Measurements from ENCODE around the gene ETHE1. TPM values are rescaled to one million over a fixed set of nuclear protein-coding genes. Genes with fewer than 3 reads are reported as not detected.

The ETHE1 gene
- total RNA-seq, 2 experiments from 2014 or later, result 90.7 to 91.1 TPM

DNA sequence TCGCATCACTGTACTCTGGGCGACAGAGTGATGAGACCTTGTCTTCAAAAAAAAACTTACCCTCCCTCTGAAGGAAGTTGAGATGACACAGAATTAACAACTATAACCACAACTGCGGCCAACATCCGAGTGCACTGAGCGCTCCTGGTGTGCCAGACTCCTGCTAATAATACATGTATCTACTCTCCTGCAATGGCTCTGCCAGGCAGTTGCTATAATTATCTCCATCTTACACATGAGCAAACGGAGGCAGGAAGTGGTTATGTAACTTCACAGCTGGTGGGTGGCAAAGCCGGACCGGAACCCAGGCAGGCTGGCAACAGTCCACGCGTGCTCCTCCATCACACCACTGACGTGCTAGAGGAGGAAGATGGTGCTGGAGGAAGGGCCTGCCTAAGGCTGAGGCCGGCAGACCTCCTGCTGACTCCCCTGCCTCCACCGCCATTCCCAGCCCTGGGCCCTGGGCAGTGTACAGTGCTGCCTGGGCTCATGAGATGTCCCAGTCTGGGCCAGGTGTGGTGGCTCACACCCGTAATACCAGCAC, 35.8 kb upstream of the ETHE1 start:
- POLR2A ChIA-PET, result interaction anchor here (0.6 to 2.3 kb wide), 7 partner anchors 9 to 191 kb away, joined by 3 to 11 read pairs (median 4); partner anchors contain the start of genes PINLYP, XRCC1, ZNF575 and ZNF576
- peak overlapping the region; percentile 54 for H3K4me3 Mint-ChIP-seq
- H3K4me1 Mint-ChIP-seq, result peaks cover 45% of the 10 kb centered on the region
- CTCF ChIA-PET, result interaction anchor here (1.4 to 14.8 kb wide), 2 partner anchors 7 to 33 kb away, joined by 8 to 208 read pairs; partner anchors contain the start of genes IRGQ and ZNF576
- peak; percentile 85 for DNase-seq
- peak overlapping the region; percentile 99 for H3K27ac Mint-ChIP-seq
- H3K9me3 Mint-ChIP-seq, result no peaks in the 10 kb centered on the region
- no peaks in the 10 kb centered on the region for H3K27me3 Mint-ChIP-seq
- H3K36me3 Mint-ChIP-seq (ENCODE audit: low read depth), result peaks cover 35% of the 10 kb centered on the region

DNA sequence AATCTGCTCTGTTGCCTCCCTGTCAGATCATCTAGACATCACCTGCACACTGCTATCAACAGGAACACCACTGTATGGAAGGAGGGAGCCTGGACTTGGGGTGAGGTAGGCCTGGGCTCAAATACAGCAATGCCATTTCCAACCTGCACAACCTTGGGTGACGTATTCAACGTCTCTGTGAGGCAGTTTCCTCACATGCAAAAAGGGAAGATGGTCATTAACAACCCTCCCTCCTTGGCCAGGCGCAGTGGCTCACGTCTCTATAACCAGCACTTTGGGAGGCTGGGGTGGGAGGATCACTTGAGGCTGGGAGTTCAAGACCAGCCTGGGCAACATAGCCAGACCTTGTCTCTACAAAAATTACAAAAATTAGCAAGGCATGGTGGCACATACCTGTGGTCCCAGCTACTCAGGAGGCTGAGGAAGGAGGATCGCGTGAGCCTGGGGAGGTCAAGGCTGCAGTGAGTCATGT, 35.3 kb upstream of the ETHE1 start:
- no peaks in the 10 kb centered on the region for H3K27me3 Mint-ChIP-seq
- ChIA-PET CTCF (interaction anchor here (0.7 to 14.8 kb wide), 2 partner anchors 10 to 34 kb away, joined by 3 to 208 read pairs; partner anchors contain the start of genes IRGQ and ZNF576), POLR2A (interaction anchor here (1.1 to 2.3 kb wide), 5 partner anchors 9 to 33 kb away, joined by 3 to 11 read pairs (median 4); partner anchors contain the start of genes PINLYP, XRCC1 and ZNF575)
- DNase-seq, result no peak
- H3K36me3 Mint-ChIP-seq (ENCODE audit: low read depth), result peaks cover 35% of the 10 kb centered on the region
- H3K9me3 Mint-ChIP-seq, result no peaks in the 10 kb centered on the region
- peaks cover 45% of the 10 kb centered on the region for H3K4me1 Mint-ChIP-seq
- peak overlapping the region; percentile 99 for H3K27ac Mint-ChIP-seq
- peak overlapping the region; percentile 54 for H3K4me3 Mint-ChIP-seq

DNA sequence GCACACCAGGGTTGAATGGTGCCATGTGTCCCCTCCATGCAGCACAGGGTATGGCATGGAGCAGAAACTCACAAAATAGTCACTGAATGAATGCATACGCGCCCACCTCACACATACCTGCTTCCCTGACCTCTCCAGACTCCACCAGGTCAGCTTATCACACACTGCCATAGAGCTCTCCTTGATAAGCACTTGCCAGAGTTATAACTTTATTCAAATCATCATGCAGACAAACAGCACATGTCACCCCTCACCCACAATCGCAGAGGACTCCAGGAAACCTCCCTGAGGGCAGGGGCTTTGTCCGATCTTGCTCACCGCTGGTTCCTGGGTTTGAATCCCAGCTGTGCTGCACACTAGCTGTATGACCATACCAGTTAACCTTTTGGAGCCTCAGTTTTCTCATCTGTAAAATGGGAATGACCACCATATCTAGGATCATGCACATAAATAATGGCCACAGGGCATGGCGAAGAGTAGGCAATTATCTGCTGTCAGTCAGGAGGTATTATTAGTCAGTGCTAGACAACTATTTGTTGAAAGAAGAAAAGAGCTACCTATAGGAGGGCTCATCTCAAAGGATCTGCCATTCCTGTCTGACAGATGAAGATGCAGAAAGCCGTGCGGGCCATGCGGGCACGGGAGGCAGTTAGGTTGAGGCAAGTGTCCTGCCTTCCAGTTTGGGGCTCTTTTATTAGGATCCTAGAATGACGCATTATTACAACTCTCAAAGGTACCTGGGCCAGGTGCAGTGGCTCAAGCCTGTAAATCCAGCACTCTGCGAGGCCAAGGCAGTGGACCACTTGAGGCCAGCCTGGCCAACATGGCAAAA, 34.4 kb upstream of the ETHE1 start:
- H3K27me3 Mint-ChIP-seq, result no peaks in the 10 kb centered on the region
- H3K4me1 Mint-ChIP-seq, result peaks cover 42% of the 10 kb centered on the region
- peak overlapping the region; percentile 99 for H3K27ac Mint-ChIP-seq
- no peak for DNase-seq
- ChIA-PET CTCF (interaction anchor here (0.6 to 14.8 kb wide), 5 partner anchors 9 to 114 kb away, joined by 3 to 208 read pairs (median 3); partner anchors contain the start of genes IRGQ and ZNF576), POLR2A (interaction anchor here (1.1 to 1.7 kb wide), 3 partner anchors 13 to 34 kb away, joined by 3 to 11 read pairs (median 3); no protein-coding TSS in a partner anchor)
- no peak overlapping the region for H3K4me3 Mint-ChIP-seq
- peaks cover 35% of the 10 kb centered on the region for H3K36me3 Mint-ChIP-seq (ENCODE audit: low read depth)
- no peaks in the 10 kb centered on the region for H3K9me3 Mint-ChIP-seq

DNA sequence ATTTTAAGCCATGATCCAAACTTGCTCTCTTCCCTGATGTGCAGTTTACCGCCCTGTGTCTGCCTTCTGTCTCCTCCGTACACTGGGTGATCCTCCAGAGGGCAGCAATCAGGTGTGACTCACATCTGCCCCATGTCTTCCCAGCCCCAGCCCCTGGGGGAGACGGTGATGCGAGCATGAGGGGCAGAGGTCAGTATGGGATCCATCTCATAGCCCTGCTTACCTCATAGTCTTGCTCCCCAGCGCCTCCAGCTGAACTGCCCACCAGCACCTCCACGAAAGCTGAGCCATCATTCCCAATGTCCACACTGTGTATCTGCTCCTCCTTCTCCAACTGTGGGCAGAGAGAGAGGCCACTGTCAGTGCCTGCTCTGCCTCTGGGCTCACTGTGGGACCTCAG, 33.7 kb upstream of the ETHE1 start:
- H3K4me1 Mint-ChIP-seq, result peaks cover 42% of the 10 kb centered on the region
- peaks cover 35% of the 10 kb centered on the region for H3K36me3 Mint-ChIP-seq (ENCODE audit: low read depth)
- H3K27ac Mint-ChIP-seq, result peak overlapping the region; percentile 99
- CTCF ChIA-PET, result interaction anchor here (1.0 to 14.8 kb wide), 2 partner anchors 35 to 114 kb away, joined by 3 to 208 read pairs; partner anchors contain the start of genes IRGQ and ZNF576
- no peaks in the 10 kb centered on the region for H3K27me3 Mint-ChIP-seq
- no peak overlapping the region for H3K4me3 Mint-ChIP-seq
- DNase-seq, result no peak
- H3K9me3 Mint-ChIP-seq, result no peaks in the 10 kb centered on the region
- POLR2A ChIA-PET, result interaction anchor here (1.1 kb wide), 1 partner anchor 14 kb away, joined by 3 read pairs; no protein-coding TSS in a partner anchor

DNA sequence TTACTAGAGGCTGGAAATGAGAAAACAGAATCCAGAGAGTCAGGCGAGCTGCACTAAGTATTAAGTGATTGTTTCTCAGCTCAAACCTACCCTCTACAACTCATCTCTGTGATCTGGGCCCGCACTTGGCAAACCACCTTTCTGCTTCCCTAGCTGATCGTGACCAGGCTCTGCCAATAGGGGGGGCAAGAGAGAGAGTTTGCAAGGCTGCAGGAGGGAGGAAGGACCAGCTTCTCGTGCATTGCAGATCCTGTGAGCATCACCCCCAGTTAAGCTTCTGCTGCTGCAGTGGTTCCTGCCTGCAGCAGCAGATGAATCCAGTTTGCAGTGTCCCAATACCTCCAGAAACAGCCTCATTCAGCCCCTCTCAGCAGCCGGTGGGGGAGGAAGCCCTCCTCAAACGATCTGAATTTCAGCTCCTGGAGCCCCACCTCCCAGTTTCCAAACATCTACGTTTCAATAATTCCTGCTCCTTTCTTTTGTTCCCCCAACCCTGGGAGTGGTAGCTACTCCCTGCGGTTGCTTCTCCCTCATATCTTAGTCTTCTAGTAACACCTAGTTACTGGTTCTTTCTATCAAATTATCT, 28.3 kb upstream of the ETHE1 start:
- peak; percentile 86 for DNase-seq
- Mint-ChIP-seq H3K36me3 (ENCODE audit: low read depth) (peaks cover 27% of the 10 kb centered on the region), H3K27ac (peak overlapping the region; percentile 1), H3K4me1 (peaks cover 10% of the 10 kb centered on the region), H3K9me3 (no peaks in the 10 kb centered on the region), H3K27me3 (no peaks in the 10 kb centered on the region), H3K4me3 (no peak overlapping the region)
- CTCF ChIA-PET, result interaction anchor here (0.5 to 14.8 kb wide), 34 partner anchors 8 to 191 kb away, joined by 3 to 208 read pairs (median 5); partner anchors contain the start of genes IRGQ, PHLDB3, PINLYP and XRCC1
- POLR2A ChIA-PET, result interaction anchor here (0.8 to 2.4 kb wide), 11 partner anchors 12 to 200 kb away, joined by 3 to 20 read pairs (median 5); partner anchors contain the start of genes IRGQ, PINLYP, SMG9 and XRCC1

DNA sequence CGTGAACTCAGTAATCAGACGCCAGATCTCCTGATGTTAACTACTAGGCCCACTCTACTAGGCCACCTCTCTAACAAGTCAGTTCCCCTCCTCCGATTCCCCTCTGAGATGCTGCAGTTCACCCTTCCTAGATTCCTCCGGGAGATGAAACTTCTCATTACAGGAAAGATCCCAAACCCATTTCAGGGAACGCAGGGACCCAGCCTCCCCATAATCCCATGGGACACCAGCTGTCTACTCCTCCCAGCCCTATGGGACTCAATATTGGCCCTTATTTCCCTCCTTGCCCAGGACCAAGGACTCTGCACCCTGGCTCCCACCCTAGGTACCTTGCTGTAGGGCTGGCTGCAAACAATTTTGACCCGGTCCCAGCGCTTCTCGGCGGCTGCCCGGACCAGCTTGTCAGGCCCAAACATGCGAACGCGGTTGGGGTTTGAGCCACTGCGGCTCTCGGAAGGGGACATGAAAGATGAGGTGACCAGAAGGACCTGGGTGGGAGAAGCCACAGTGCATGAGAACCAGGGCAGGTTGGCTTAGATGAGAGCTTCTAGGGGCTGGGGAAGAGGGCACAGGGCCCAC, 27.4 kb upstream of the ETHE1 start:
- POLR2A ChIA-PET, result interaction anchor here (0.8 to 2.2 kb wide), 10 partner anchors 11 to 201 kb away, joined by 3 to 20 read pairs (median 4); partner anchors contain the start of genes IRGQ, PINLYP, SMG9 and XRCC1
- DNase-seq, result no peak
- CTCF ChIA-PET, result interaction anchor here (0.9 to 14.8 kb wide), 28 partner anchors 9 to 192 kb away, joined by 3 to 208 read pairs (median 6); partner anchors contain the start of genes IRGQ, PINLYP, XRCC1 and ZNF428
- no peak overlapping the region for H3K27ac Mint-ChIP-seq
- peaks cover 29% of the 10 kb centered on the region for H3K36me3 Mint-ChIP-seq (ENCODE audit: low read depth)
- no peaks in the 10 kb centered on the region for H3K27me3 Mint-ChIP-seq
- no peak overlapping the region for H3K4me3 Mint-ChIP-seq
- no peaks in the 10 kb centered on the region for H3K9me3 Mint-ChIP-seq
- peaks cover 8% of the 10 kb centered on the region for H3K4me1 Mint-ChIP-seq

DNA sequence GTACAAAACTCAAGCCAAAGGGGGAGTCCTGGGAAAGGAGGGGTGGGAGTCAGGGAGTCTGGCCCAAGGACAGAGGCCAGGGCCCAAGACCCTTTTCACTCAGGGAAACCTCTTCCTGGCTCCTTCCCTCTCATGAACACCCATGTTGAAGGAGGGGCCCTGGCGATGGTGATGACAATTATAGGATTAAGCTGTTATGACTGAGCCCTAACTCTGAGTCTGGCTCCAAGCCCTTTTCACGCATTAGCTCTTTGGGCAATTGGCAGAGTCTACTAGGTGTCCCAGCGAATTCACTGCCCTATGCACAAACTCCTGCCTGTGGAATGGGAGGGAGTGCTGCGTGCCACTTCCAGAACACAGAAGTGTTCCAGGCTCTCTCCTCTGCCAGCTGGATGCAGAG, 26.7 kb upstream of the ETHE1 start:
- peaks cover 28% of the 10 kb centered on the region for H3K36me3 Mint-ChIP-seq (ENCODE audit: low read depth)
- no peaks in the 10 kb centered on the region for H3K27me3 Mint-ChIP-seq
- H3K9me3 Mint-ChIP-seq, result no peaks in the 10 kb centered on the region
- ChIA-PET CTCF (interaction anchor here (2.9 to 14.8 kb wide), 3 partner anchors 21 to 42 kb away, joined by 19 to 208 read pairs (median 22); partner anchors contain the start of genes IRGQ, PINLYP, XRCC1 and ZNF576), POLR2A (interaction anchor here (1.2 to 1.9 kb wide), 2 partner anchors 20 to 42 kb away, joined by 3 to 6 read pairs; partner anchors contain the start of genes IRGQ and ZNF575)
- no peak overlapping the region for H3K4me3 Mint-ChIP-seq
- H3K27ac Mint-ChIP-seq, result no peak overlapping the region
- no peak for DNase-seq
- H3K4me1 Mint-ChIP-seq, result peaks cover 8% of the 10 kb centered on the region

DNA sequence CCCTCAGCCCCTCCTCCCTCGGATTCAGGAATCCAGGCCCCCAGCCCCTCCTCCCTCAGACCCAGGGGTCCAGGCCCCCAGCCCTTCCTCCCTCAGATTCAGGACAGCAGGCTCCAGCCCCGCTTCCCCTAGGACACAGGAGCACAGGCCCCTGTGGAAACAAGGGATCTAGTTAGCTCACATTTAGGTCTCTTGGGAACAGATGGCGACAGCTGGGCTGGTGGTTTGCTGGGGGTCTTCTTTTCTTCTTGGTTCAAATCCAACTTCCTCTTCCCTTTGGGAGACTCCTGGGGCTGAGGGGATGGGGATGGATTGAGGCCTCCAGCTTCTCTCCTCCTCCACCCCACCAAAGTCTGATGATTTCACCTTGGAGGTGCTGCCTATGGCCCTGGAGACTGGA, 25.6 kb upstream of the ETHE1 start:
- Mint-ChIP-seq H3K4me3 (no peak overlapping the region), H3K27ac (no peak overlapping the region), H3K36me3 (ENCODE audit: low read depth) (peaks cover 26% of the 10 kb centered on the region), H3K4me1 (peaks cover 8% of the 10 kb centered on the region), H3K27me3 (no peaks in the 10 kb centered on the region), H3K9me3 (no peaks in the 10 kb centered on the region)
- ChIA-PET CTCF (interaction anchor here (3.5 to 14.8 kb wide), 2 partner anchors 24 to 43 kb away, joined by 19 to 208 read pairs; partner anchors contain the start of genes IRGQ and ZNF576), POLR2A (interaction anchor here (1.9 kb wide), 1 partner anchor 43 kb away, joined by 6 read pairs; the partner anchor contains the start of gene IRGQ)
- DNase-seq, result no peak

DNA sequence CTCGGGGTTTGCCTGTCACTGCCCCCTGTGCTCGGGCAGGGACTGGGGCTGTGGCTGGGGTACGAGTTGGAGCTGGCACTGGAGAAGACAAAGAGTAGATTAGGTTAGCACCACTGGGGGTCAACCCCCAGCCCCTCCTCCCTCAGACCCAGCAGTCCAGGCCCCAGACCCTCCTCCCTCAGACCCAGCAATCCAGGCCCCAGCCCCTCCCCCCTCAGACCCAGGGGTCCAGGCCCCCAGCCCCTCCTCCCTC, 25.1 kb upstream of the ETHE1 start:
- Mint-ChIP-seq H3K9me3 (no peaks in the 10 kb centered on the region), H3K4me3 (no peak overlapping the region), H3K4me1 (peaks cover 8% of the 10 kb centered on the region), H3K36me3 (ENCODE audit: low read depth) (peaks cover 26% of the 10 kb centered on the region), H3K27me3 (no peaks in the 10 kb centered on the region), H3K27ac (no peak overlapping the region)
- POLR2A ChIA-PET, result no interaction called here
- DNase-seq, result no peak
- CTCF ChIA-PET, result interaction anchor here (0.6 to 14.8 kb wide), 2 partner anchors 10 to 44 kb away, joined by 3 to 208 read pairs; partner anchors contain the start of genes IRGQ and ZNF576

DNA sequence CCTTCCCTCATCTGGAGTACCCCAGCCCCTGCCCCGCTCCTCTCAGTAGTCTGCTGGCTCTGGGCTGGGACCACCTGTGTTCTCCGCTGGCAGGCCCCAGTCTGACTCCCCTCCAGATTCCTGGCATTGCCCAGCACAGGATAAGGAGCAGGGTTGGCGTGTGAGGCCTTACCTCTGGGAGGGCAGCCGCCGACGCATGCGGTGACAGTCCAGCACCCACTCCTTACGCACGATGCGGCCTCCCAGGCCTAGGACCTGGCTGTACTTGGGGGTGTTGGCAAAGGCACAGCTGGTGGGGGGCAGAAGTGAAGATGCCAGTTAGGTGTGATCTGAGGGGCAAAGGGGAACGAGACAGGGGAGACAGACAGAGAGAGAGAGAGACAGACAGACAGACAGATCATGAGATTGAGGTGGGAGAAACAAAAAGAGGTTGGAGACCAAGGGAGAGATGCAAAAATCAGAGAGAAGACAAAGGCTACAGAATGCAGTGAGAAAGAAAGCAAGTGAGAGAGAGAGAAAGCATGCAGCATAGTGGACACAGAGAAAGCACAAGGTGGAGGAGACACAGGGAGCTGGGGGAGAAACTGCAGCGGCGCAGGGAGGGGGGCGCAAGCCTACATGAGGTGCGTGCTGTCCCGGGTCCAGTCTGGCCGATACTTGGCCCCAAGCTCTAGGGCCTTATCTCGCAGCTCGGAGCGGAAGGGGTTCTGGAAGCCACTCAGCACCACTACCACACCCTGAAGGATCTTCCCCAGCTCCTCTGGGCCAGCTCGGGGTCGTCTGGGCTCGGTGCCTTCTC, 24.6 kb upstream of the ETHE1 start:
- Mint-ChIP-seq H3K27me3 (no peaks in the 10 kb centered on the region), H3K27ac (no peak overlapping the region), H3K4me1 (peaks cover 8% of the 10 kb centered on the region), H3K36me3 (ENCODE audit: low read depth) (peaks cover 26% of the 10 kb centered on the region), H3K9me3 (no peaks in the 10 kb centered on the region), H3K4me3 (no peak overlapping the region)
- no peak for DNase-seq
- CTCF ChIA-PET, result interaction anchor here (0.6 to 14.8 kb wide), 2 partner anchors 10 to 44 kb away, joined by 3 to 208 read pairs; partner anchors contain the start of genes IRGQ and ZNF576
- POLR2A ChIA-PET, result no interaction called here

DNA sequence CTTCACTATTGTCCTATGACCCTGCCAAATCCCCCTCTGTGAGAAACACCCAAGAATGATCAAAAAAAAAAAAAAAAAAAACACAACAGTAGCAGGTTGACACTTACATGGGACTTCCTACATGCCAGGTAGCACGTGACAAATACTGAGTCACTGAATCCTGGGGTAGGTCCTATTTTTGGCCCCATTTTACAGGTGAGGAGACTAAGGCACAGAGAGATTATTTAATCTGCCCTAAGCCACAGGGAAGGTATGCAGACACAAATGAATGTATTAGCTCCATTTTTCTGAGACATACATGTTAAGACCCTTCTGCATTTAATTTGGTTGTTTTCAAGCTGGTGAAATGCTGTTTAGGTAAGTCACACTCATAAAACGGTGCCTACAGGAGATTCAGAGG, 21.7 kb upstream of the ETHE1 start:
- DNase-seq, result no peak
- Mint-ChIP-seq H3K36me3 (ENCODE audit: low read depth) (peaks cover 32% of the 10 kb centered on the region), H3K4me3 (no peak overlapping the region), H3K4me1 (no peaks in the 10 kb centered on the region), H3K9me3 (no peaks in the 10 kb centered on the region), H3K27me3 (no peaks in the 10 kb centered on the region), H3K27ac (no peak overlapping the region)
- CTCF ChIA-PET, result interaction anchor here (0.7 to 2.2 kb wide), 2 partner anchors 13 to 46 kb away, joined by 3 to 8 read pairs; partner anchors contain the start of gene IRGQ
- POLR2A ChIA-PET, result no interaction called here

Data from activated CD4-positive, alpha-beta memory T cell treated with anti-CD3 and anti-CD28 coated beads, Interleukin-2, amount 10 ng/mL, durations not matched to agents 7 days and 5 days (primary cell).